Measurements from ENCODE around the gene GPC4.

GPC4 gene

DNA sequence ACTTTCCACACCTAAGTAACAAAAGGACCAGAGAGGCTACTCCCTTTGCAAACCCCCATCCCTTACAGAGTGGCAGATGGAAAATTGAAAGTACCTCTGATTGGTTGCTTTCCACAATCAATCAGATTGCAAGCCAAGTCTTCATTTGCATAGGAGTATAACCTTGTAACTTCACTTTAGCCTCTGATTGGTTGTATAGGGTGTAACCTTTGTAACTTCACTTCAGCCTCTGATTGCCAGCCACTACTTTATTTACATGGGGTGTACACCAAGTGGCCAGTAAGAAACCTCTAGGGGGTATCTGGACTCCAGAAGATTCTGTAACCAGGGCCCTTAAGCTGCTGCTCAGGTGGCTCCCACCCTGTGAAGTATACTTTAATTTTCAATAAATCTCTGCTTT lies 48.6 kb downstream of the GPC4 start:
- no peaks in the 10 kb centered on the region for H3F3A ChIP-seq (ENCODE audit: insufficient read depth, low read length)
- H3K9ac ChIP-seq (ENCODE audit: low read length), result no peak overlapping the region
- no peaks in the 10 kb centered on the region for H4K20me1 ChIP-seq (ENCODE audit: insufficient read depth, low read length)
- TF ChIP-seq EZH2 (IDR thresholded peaks at IDR 0.05; ENCODE audit: borderline replicate concordance, low read length), result no peak
- TF ChIP-seq, protein P1, sequence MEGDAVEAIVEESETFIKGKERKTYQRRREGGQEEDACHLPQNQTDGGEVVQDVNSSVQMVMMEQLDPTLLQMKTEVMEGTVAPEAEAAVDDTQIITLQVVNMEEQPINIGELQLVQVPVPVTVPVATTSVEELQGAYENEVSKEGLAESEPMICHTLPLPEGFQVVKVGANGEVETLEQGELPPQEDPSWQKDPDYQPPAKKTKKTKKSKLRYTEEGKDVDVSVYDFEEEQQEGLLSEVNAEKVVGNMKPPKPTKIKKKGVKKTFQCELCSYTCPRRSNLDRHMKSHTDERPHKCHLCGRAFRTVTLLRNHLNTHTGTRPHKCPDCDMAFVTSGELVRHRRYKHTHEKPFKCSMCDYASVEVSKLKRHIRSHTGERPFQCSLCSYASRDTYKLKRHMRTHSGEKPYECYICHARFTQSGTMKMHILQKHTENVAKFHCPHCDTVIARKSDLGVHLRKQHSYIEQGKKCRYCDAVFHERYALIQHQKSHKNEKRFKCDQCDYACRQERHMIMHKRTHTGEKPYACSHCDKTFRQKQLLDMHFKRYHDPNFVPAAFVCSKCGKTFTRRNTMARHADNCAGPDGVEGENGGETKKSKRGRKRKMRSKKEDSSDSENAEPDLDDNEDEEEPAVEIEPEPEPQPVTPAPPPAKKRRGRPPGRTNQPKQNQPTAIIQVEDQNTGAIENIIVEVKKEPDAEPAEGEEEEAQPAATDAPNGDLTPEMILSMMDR (IDR thresholded peaks at IDR 0.05; ENCODE audit: low read length), result no peak
- no peaks in the 10 kb centered on the region for H3K79me2 ChIP-seq (ENCODE audit: insufficient read depth, low read length)
- H3K4me2 ChIP-seq (ENCODE audit: low read length), result no peak overlapping the region
- H3K9me3 ChIP-seq (ENCODE audit: low read length), result no peaks in the 10 kb centered on the region
- no peak overlapping the region for H2AFZ ChIP-seq (ENCODE audit: low read length)
- no peak overlapping the region for H3K4me3 ChIP-seq (ENCODE audit: low read depth, low read length, poor library complexity, severe bottlenecking)
- H3K4me1 ChIP-seq (ENCODE audit: insufficient read depth, low read length, severe bottlenecking), result peaks cover 20% of the 10 kb centered on the region
- H3K36me3 ChIP-seq (ENCODE audit: insufficient read depth, low read length), result no peaks in the 10 kb centered on the region
- H3K27me3 ChIP-seq (ENCODE audit: insufficient read depth, low read length), result no peaks in the 10 kb centered on the region
- H3K27ac ChIP-seq (ENCODE audit: low read depth, low read length, poor library complexity, severe bottlenecking), result no peak overlapping the region
- H3K9me2 ChIP-seq (ENCODE audit: low read depth, low read length), result no peaks in the 10 kb centered on the region

DNA sequence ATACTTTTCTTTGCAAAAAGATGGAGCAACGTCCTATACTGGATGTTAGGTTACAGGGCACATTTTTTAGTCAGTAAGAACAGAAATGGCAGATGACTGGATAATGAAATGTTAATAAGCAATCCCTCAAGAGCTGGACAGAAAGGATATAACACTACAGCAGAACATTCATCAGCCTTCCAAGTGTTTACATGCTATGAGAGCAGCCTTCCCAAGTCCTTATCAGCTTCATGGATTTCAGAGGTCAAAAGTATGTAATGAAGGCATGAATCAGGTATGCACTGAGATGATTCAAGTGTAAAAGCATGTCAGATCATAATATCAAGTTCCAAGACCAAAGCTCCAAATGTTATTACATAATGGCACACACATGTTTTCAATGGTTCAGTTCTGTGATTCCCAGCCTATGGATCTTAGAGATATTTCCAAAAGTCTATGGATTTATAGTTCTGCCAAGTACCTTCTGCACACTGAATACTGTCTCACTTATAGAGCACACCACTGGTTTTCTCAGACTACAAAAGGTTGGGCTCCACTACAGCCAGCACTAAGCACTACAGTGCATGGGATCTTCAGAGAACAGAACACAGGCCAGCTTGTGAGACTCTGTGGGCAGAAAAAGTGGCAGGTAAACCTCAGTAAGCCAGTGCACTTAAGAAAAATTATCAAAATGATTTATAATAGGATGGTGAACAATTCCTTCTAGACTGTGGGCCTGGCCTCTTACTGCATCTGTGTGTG lies 49.2 kb downstream of the GPC4 start:
- no peak overlapping the region for H3K9ac ChIP-seq (ENCODE audit: low read length)
- H3K4me1 ChIP-seq (ENCODE audit: insufficient read depth, low read length, severe bottlenecking), result peaks cover 20% of the 10 kb centered on the region
- H3K27me3 ChIP-seq (ENCODE audit: insufficient read depth, low read length), result no peaks in the 10 kb centered on the region
- H3K36me3 ChIP-seq (ENCODE audit: insufficient read depth, low read length), result no peaks in the 10 kb centered on the region
- H3K4me2 ChIP-seq (ENCODE audit: low read length), result no peak overlapping the region
- H3K9me2 ChIP-seq (ENCODE audit: low read depth, low read length), result no peaks in the 10 kb centered on the region
- no peak overlapping the region for H2AFZ ChIP-seq (ENCODE audit: low read length)
- no peaks in the 10 kb centered on the region for H3F3A ChIP-seq (ENCODE audit: insufficient read depth, low read length)
- TF ChIP-seq EZH2 (IDR thresholded peaks at IDR 0.05; ENCODE audit: borderline replicate concordance, low read length), result no peak
- TF ChIP-seq, protein P1 (IDR thresholded peaks at IDR 0.05; ENCODE audit: low read length), result no peak
- H3K27ac ChIP-seq (ENCODE audit: low read depth, low read length, poor library complexity, severe bottlenecking), result no peak overlapping the region
- no peaks in the 10 kb centered on the region for H4K20me1 ChIP-seq (ENCODE audit: insufficient read depth, low read length)
- no peak overlapping the region for H3K4me3 ChIP-seq (ENCODE audit: low read depth, low read length, poor library complexity, severe bottlenecking)
- H3K79me2 ChIP-seq (ENCODE audit: insufficient read depth, low read length), result no peaks in the 10 kb centered on the region
- no peaks in the 10 kb centered on the region for H3K9me3 ChIP-seq (ENCODE audit: low read length)

DNA sequence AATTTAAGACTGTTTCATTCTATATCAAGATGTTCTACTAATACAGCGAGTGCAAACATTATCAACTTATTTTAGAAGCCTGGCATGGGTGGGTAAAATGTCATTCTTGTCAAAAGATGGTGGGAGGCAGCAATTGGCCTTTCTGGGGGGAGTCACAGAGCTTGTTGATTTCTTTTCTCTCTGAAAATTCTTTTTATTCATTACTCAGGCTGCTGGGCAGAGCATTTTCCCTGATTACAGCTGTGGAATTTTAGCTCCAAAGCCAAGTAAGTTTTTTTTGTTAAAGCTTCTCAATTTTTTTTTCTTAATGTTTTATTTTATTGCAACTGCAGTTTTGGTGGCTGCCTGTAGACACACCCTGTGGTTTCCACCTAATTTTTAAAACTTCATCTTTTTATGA lies 50.4 kb downstream of the GPC4 start:
- Histone ChIP-seq H3K9ac (ENCODE audit: low read length) (no peak overlapping the region), H3K9me3 (ENCODE audit: low read length) (no peaks in the 10 kb centered on the region), H3K4me2 (ENCODE audit: low read length) (no peak overlapping the region), H3K27me3 (ENCODE audit: insufficient read depth, low read length) (no peaks in the 10 kb centered on the region), H3F3A (ENCODE audit: insufficient read depth, low read length) (no peaks in the 10 kb centered on the region), H2AFZ (ENCODE audit: low read length) (no peak overlapping the region), H3K4me1 (ENCODE audit: insufficient read depth, low read length, severe bottlenecking) (peaks cover 18% of the 10 kb centered on the region), H3K79me2 (ENCODE audit: insufficient read depth, low read length) (no peaks in the 10 kb centered on the region), H4K20me1 (ENCODE audit: insufficient read depth, low read length) (no peaks in the 10 kb centered on the region), H3K36me3 (ENCODE audit: insufficient read depth, low read length) (no peaks in the 10 kb centered on the region), H3K4me3 (ENCODE audit: low read depth, low read length, poor library complexity, severe bottlenecking) (no peak overlapping the region), H3K27ac (ENCODE audit: low read depth, low read length, poor library complexity, severe bottlenecking) (no peak overlapping the region), H3K9me2 (ENCODE audit: low read depth, low read length) (no peaks in the 10 kb centered on the region)
- no peak for TF ChIP-seq EZH2 (IDR thresholded peaks at IDR 0.05; ENCODE audit: borderline replicate concordance, low read length)
- TF ChIP-seq, protein P1 (IDR thresholded peaks at IDR 0.05; ENCODE audit: low read length), result no peak

Data from OCI-LY1 (cell line).